Inflammatory macrophage treated with lipopolysaccharide for 1 hour (primary cell): ENCODE results near the gene CCBE1.

Experiments used
- DNase-seq, 2 donors: peaks; one replicate each; pipeline ENCODE4 v3.0.0-alpha.2; 2020 to 2022

Gene CCBE1

GRCh38 chr18:59382383-59382782 lies 314.8 kb downstream of the CCBE1 start:
- DNase-seq, result no peak

DNA sequence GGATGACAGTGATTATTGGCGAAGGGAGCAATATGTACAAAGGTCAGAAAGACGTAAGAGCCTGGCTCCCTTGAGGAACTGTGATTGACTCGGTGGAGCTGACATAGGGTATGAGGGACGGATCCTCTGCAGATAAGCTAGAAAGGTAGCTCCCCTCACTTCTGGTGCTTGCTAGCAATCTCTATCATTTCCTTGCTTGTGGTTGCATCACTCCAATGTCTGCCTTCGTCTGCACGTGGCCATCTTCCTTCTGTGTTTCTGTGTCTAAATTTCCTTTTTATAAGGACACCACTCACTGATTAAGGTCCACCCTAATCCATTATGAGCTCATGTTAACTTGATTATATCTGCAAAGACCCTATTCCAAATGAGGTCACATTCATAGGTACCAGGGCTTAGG lies 315.3 kb downstream of the CCBE1 start:
- no peak for DNase-seq
